ENCODE data around the gene NCBP1. TPM values are rescaled to one million over a fixed set of nuclear protein-coding genes. Genes with fewer than 3 reads are reported as not detected.
A peak's percentile ranks its signal among the peaks of the same experiment; 100 is the strongest.

The NCBP1 gene
- total RNA-seq, 1 experiment from 2014 or later = 23.0 TPM

GRCh38 chr9:97689401-97690180, 56.0 kb downstream of the NCBP1 start:
- no peak overlapping the region for H2AFZ ChIP-seq (ENCODE audit: low read length)
- no peak overlapping the region for H3K27ac ChIP-seq (ENCODE audit: low read length)
- H3K79me2 ChIP-seq (ENCODE audit: low read length) = peaks cover 18% of the 10 kb centered on the region
- POLR2A ChIA-PET (ENCODE audit: unreplicated experiment) = no interaction called here
- peaks cover 11% of the 10 kb centered on the region for H3K4me1 ChIP-seq (ENCODE audit: insufficient read depth, low read length)
- H3K9me2 ChIP-seq (replicated peaks; ENCODE audit: low read length) = no peaks in the 10 kb centered on the region
- H3K4me3 ChIP-seq (ENCODE audit: low read length) = no peak overlapping the region
- DNase-seq = peak; percentile 17
- BruUV-seq (replicated peaks) = no TSS peak
- H3K27me3 ChIP-seq (ENCODE audit: low read length) = no peaks in the 10 kb centered on the region
- H3F3A ChIP-seq (ENCODE audit: low read length, unreplicated experiment) = no peaks in the 10 kb centered on the region
- CTCF ChIA-PET = no interaction called here
- H3K36me3 ChIP-seq (ENCODE audit: low read depth, low read length) = peaks cover 18% of the 10 kb centered on the region
- no peak overlapping the region for H3K9ac ChIP-seq (ENCODE audit: low read length)
- no peak for ATAC-seq
- no peak overlapping the region for H3K4me2 ChIP-seq (ENCODE audit: low read length)
- TF ChIP-seq EZH2phosphoT487 (IDR thresholded peaks at IDR 0.05; ENCODE audit: borderline replicate concordance, low read length) (no peak), EZH2 (IDR thresholded peaks at IDR 0.05; ENCODE audit: low read length, unreplicated experiment) (no peak), CTCF (conservative IDR thresholded peaks at IDR 0.05; ENCODE audit: low read depth, low read length) (no peak)
- H4K20me1 ChIP-seq (ENCODE audit: low read length) = peaks cover 12% of the 10 kb centered on the region; the same call in 1 of the 2 replicates
- intact Hi-C loops (cut with micrococcal nuclease) = no loop called here
- no peaks in the 10 kb centered on the region for H3K9me3 ChIP-seq (ENCODE audit: low read length)

GRCh38 chr9:97694769-97695168, 61.1 kb downstream of the NCBP1 start:
- ChIA-PET POLR2A (ENCODE audit: unreplicated experiment) (no interaction called here), CTCF (no interaction called here)
- Histone ChIP-seq H3K36me3 (ENCODE audit: low read depth, low read length) (peaks cover 12% of the 10 kb centered on the region), H3K9me3 (ENCODE audit: low read length) (no peaks in the 10 kb centered on the region), H3K9ac (ENCODE audit: low read length) (no peak overlapping the region), H3F3A (ENCODE audit: low read length, unreplicated experiment) (no peaks in the 10 kb centered on the region), H2AFZ (ENCODE audit: low read length) (no peak overlapping the region), H3K4me2 (ENCODE audit: low read length) (peak overlapping the region; percentile 83), H4K20me1 (ENCODE audit: low read length) (peaks cover 17% of the 10 kb centered on the region; the same call in 1 of the 2 replicates), H3K4me1 (ENCODE audit: insufficient read depth, low read length) (peaks cover 34% of the 10 kb centered on the region), H3K4me3 (ENCODE audit: low read length) (peak overlapping the region; percentile 83), H3K27ac (ENCODE audit: low read length) (no peak overlapping the region), H3K79me2 (ENCODE audit: low read length) (peaks cover 43% of the 10 kb centered on the region), H3K9me2 (replicated peaks; ENCODE audit: low read length) (no peaks in the 10 kb centered on the region), H3K27me3 (ENCODE audit: low read length) (no peaks in the 10 kb centered on the region)
- no peak for DNase-seq
- intact Hi-C loops (cut with micrococcal nuclease) = no loop called here
- no TSS peak for BruUV-seq (replicated peaks)
- TF ChIP-seq EZH2phosphoT487 (IDR thresholded peaks at IDR 0.05; ENCODE audit: borderline replicate concordance, low read length) = no peak
- TF ChIP-seq CTCF (conservative IDR thresholded peaks at IDR 0.05; ENCODE audit: low read depth, low read length) = no peak
- TF ChIP-seq EZH2 (IDR thresholded peaks at IDR 0.05; ENCODE audit: low read length, unreplicated experiment) = no peak
- ATAC-seq = no peak

- ChIA-PET CTCF (no interaction called here), POLR2A (ENCODE audit: unreplicated experiment) (no interaction called here)
- Histone ChIP-seq H3F3A (ENCODE audit: low read length, unreplicated experiment) (no peaks in the 10 kb centered on the region), H3K27me3 (ENCODE audit: low read length) (no peaks in the 10 kb centered on the region), H3K9me2 (replicated peaks; ENCODE audit: low read length) (no peaks in the 10 kb centered on the region), H3K4me1 (ENCODE audit: insufficient read depth, low read length) (peaks cover 34% of the 10 kb centered on the region), H3K4me3 (ENCODE audit: low read length) (peak overlapping the region; percentile 83), H3K9ac (ENCODE audit: low read length) (peak overlapping the region; percentile 88; the same call in 1 of the 2 replicates), H3K4me2 (ENCODE audit: low read length) (peak overlapping the region; percentile 83), H3K36me3 (ENCODE audit: low read depth, low read length) (peaks cover 12% of the 10 kb centered on the region), H3K9me3 (ENCODE audit: low read length) (no peaks in the 10 kb centered on the region), H3K27ac (ENCODE audit: low read length) (no peak overlapping the region), H3K79me2 (ENCODE audit: low read length) (peaks cover 43% of the 10 kb centered on the region), H4K20me1 (ENCODE audit: low read length) (peaks cover 17% of the 10 kb centered on the region; the same call in 1 of the 2 replicates), H2AFZ (ENCODE audit: low read length) (no peak overlapping the region)
- BruUV-seq (replicated peaks) = no TSS peak
- DNase-seq = no peak
- TF ChIP-seq EZH2phosphoT487 (IDR thresholded peaks at IDR 0.05; ENCODE audit: borderline replicate concordance, low read length) = no peak
- no peak for TF ChIP-seq CTCF (conservative IDR thresholded peaks at IDR 0.05; ENCODE audit: low read depth, low read length)
- no peak for TF ChIP-seq EZH2 (IDR thresholded peaks at IDR 0.05; ENCODE audit: low read length, unreplicated experiment)
- intact Hi-C loops (cut with micrococcal nuclease) = no loop called here
- no peak for ATAC-seq
Measured at GRCh38 chr9:97695390-97695789, 61.8 kb downstream of the NCBP1 start.

Measured in PC-3 (cell line).